Upper lobe of left lung (tissue), 6 donors: ENCODE measurements around the gene HASPIN. TPM values are rescaled to one million over a fixed set of nuclear protein-coding genes. Genes with fewer than 3 reads are reported as not detected.
A peak's percentile ranks its signal among the peaks of the same experiment; 100 is the strongest.

Experiments used
- ATAC-seq, 2 donors: fragments of 200-7000 bp; cut with Tn5 transposase; one replicate each; pipeline ENCODE4 v1.9.1; 2022; ENCODE audit warnings: mild to moderate bottlenecking in 2 of 2, moderate library complexity in 2 of 2; ENCODE audit not compliant: low FRiP score in 2 of 2
- DNase-seq, 2 donors: peaks; one replicate each; pipeline ENCODE4 v3.0.0-alpha.2; 2019 to 2020
- H3K27ac ChIP-seq, 4 donors: fragments of 200-600 bp; sonication (generic); one replicate each; pipeline ENCODE4 v1.5.1; 2016 to 2019
- H3K27me3 ChIP-seq, 4 donors: fragments of 200-600 bp; sonication (generic); one replicate each; pipeline ENCODE4 v1.5.1; 2017 to 2019
- H3K36me3 ChIP-seq, 4 donors: fragments of 200-600 bp; sonication (generic); one replicate each; pipeline ENCODE4 v1.5.1; 2016 to 2019
- H3K4me1 ChIP-seq, 4 donors: fragments of 200-600 bp; sonication (generic); one replicate each; pipeline ENCODE4 v1.5.1; 2018 to 2019
- H3K4me3 ChIP-seq, 4 donors: fragments of 200-600 bp; sonication (generic); one replicate each; pipeline ENCODE4 v1.5.1; 2017 to 2019; ENCODE audit warnings: mild to moderate bottlenecking in 2 of 4, moderate library complexity in 1 of 4
- H3K9me3 ChIP-seq, 4 donors: fragments of 200-600 bp; sonication (generic); one replicate each; pipeline ENCODE4 v1.5.1; 2018 to 2019
- CTCF ChIP-seq, 6 experiments: fragments of 450-650 bp in 4 of 6; fragments of 200-600 bp in 2 of 6; sonication (generic) in 2 of 6; IDR thresholded peaks; one replicate each; pipeline ENCODE4 v1.5.1; 2016 to 2019; ENCODE audit warnings: antibody characterized with exemption in 6 of 6
- EP300 ChIP-seq, 4 donors: sonication (generic); formaldehyde crosslinking; IDR thresholded peaks; one replicate each; pipeline ENCODE4 v1.5.1; 2017; ENCODE audit warnings: antibody characterized with exemption in 4 of 4, control low read depth in 2 of 4
- POLR2A ChIP-seq, 4 donors: fragments of 450-650 bp; IDR thresholded peaks; one replicate each; pipeline ENCODE4 v1.5.1; 2016 to 2017; ENCODE audit warnings: antibody characterized with exemption in 4 of 4, mild to moderate bottlenecking in 2 of 4
- POLR2AphosphoS5 ChIP-seq, 2 donors: sonication (generic); formaldehyde crosslinking; IDR thresholded peaks; one replicate each; pipeline ENCODE4 v1.5.1; 2017; ENCODE audit warnings: antibody characterized with exemption in 2 of 2
- WGBS, 2 donors: methylation state at CpG; one replicate each; pipeline ENCODE4 v1.1.5; 2017 to 2018; 5-methylcytosine and 5-hydroxymethylcytosine counted together
- total RNA-seq, 6 donors: library from RNA; depleted of rRNA in 4 of 6; stranded (reverse); fragments of >200 nt in 4 of 6; gene quantifications; one replicate each; pipeline versions ENCODE4 v1.1.0 to v1.2.1, GENCODE V29; 2016 to 2021
- donor health status: DM: no; HTN: no; CAD: no; lungs with moderate emphysema.
- donor health status: DM: no; HTN: yes; CAD: no; lungs with severe emphysema.

HASPIN gene
- total RNA-seq, 6 donors from 2014 or later = 0.49 to 1.7 (median 0.81) TPM; not detected in 2

GRCh38 chr17:3690094-3690715 lies 33.5 kb upstream of the HASPIN start:
- peaks cover 0 to 12% (median 2%) of the 10 kb centered on the region in 4 donors for H3K27me3 ChIP-seq

GRCh38 chr17:3691617-3692067 lies 32.1 kb upstream of the HASPIN start:
- H3K27ac ChIP-seq = no peak overlapping the region
- no peak overlapping the region for H3K4me3 ChIP-seq
- peaks cover 15 to 19% (median 17%) of the 10 kb centered on the region in 4 donors for H3K4me1 ChIP-seq
- 76 to 80% methylated on average over 5 to 16 of the region's 16 CpGs for WGBS, 2 donors
- TF ChIP-seq CTCF (IDR thresholded peaks at IDR 0.05) (no peak), POLR2A (IDR thresholded peaks at IDR 0.05) (no peak), POLR2AphosphoS5 (IDR thresholded peaks at IDR 0.05) (no peak), EP300 (IDR thresholded peaks at IDR 0.05) (no peak)
- H3K36me3 ChIP-seq = no peaks in the 10 kb centered on the region
- ATAC-seq = no peak
- H3K9me3 ChIP-seq = no peaks in the 10 kb centered on the region
- peaks cover 0 to 24% (median 7%) of the 10 kb centered on the region in 4 donors for H3K27me3 ChIP-seq
- peak in 1 of 2 donors; percentile 38 for DNase-seq

More at GRCh38 chr17:3690094-3690715, 33.5 kb upstream of the HASPIN start:
- H3K27ac ChIP-seq = no peak overlapping the region
- H3K9me3 ChIP-seq = no peaks in the 10 kb centered on the region
- TF ChIP-seq POLR2AphosphoS5 (IDR thresholded peaks at IDR 0.05) = no peak
- peaks cover 3 to 4% (median 3%) of the 10 kb centered on the region in 4 donors for H3K4me1 ChIP-seq
- ATAC-seq (peak in 1 of 2 donors; percentile 24), DNase-seq (no peak)
- H3K4me3 ChIP-seq = no peak overlapping the region
- 81 to 92% methylated on average over 7 to 22 of the region's 22 CpGs for WGBS, 2 donors
- no peaks in the 10 kb centered on the region for H3K36me3 ChIP-seq

DNA sequence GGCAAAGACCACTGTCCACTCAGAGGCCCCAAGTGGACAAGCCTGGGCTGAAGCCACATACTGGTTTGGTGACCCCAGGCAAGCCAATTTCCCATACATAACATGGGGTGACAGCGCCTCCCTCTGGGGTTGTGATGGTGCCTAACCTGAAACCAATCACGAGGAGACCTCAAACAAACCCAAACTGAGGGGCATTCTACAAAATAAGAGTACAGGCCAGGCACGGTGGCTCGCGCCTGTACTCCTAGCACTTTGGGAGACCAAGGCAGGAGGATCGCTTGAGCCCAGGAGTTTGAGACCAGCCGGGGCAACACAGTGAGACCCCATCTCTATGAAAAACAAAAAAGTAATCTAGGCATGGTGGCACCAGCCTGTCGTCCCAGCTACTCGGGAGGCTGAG lies 31.4 kb upstream of the HASPIN start:
- ATAC-seq = no peak
- 81 to 93% methylated on average over 9 of the region's 9 CpGs for WGBS, 2 donors

DNA sequence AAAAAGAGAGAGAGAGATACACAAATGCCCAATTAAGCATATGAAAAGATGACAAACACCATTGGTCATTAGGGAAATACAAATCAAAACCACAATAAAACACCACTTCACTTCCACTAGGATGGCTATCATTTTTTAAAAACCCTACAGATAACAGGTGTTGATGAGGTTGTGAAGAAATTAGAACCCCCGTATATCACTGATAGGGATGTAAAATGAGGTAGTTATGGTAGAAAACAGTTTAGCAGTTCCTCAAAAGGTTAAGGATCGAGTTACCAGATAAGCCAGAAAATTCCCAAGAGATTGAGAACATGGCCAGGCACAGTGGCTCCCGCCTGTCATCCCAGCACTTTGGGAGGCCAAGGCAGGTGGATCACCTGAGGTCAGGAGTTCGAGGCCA lies 30.6 kb upstream of the HASPIN start:
- DNase-seq (no peak), ATAC-seq (no peak)
- Histone ChIP-seq H3K27ac (no peak overlapping the region), H3K36me3 (no peaks in the 10 kb centered on the region), H3K9me3 (peaks cover 0 to 8% (median 2%) of the 10 kb centered on the region in 4 donors), H3K27me3 (peaks cover 0 to 22% (median 7%) of the 10 kb centered on the region in 4 donors), H3K4me1 (peaks cover 15 to 22% (median 18%) of the 10 kb centered on the region in 4 donors), H3K4me3 (no peak overlapping the region)
- TF ChIP-seq POLR2A (IDR thresholded peaks at IDR 0.05) = no peak
- TF ChIP-seq EP300 (IDR thresholded peaks at IDR 0.05) = no peak
- no peak for TF ChIP-seq CTCF (IDR thresholded peaks at IDR 0.05)
- TF ChIP-seq POLR2AphosphoS5 (IDR thresholded peaks at IDR 0.05) = no peak
- WGBS, 2 donors = 47 to 60% methylated on average over 4 of the region's 4 CpGs

More for the DNA sequence above, 31.4 kb upstream of the HASPIN start:
- Histone ChIP-seq H3K9me3 (no peaks in the 10 kb centered on the region), H3K27ac (no peak overlapping the region), H3K36me3 (no peaks in the 10 kb centered on the region), H3K4me3 (no peak overlapping the region), H3K4me1 (peaks cover 15 to 22% (median 18%) of the 10 kb centered on the region in 4 donors), H3K27me3 (peaks cover 0 to 24% (median 7%) of the 10 kb centered on the region in 4 donors)
- no peak for DNase-seq
- TF ChIP-seq EP300 (IDR thresholded peaks at IDR 0.05) (no peak), POLR2A (IDR thresholded peaks at IDR 0.05) (no peak), CTCF (IDR thresholded peaks at IDR 0.05) (no peak), POLR2AphosphoS5 (IDR thresholded peaks at IDR 0.05) (no peak)

GRCh38 chr17:3693829-3694231 lies 29.9 kb upstream of the HASPIN start:
- DNase-seq (no peak), ATAC-seq (no peak)
- TF ChIP-seq CTCF (IDR thresholded peaks at IDR 0.05) (no peak), POLR2AphosphoS5 (IDR thresholded peaks at IDR 0.05) (no peak), EP300 (IDR thresholded peaks at IDR 0.05) (no peak), POLR2A (IDR thresholded peaks at IDR 0.05) (no peak)
- Histone ChIP-seq H3K4me1 (peaks cover 15 to 22% (median 18%) of the 10 kb centered on the region in 4 donors), H3K27ac (no peak overlapping the region), H3K27me3 (peaks cover 0 to 20% (median 7%) of the 10 kb centered on the region in 4 donors), H3K4me3 (no peak overlapping the region), H3K36me3 (no peaks in the 10 kb centered on the region), H3K9me3 (peaks cover 0 to 10% (median 5%) of the 10 kb centered on the region in 4 donors)
- WGBS, 2 donors = 72 to 75% methylated on average over 9 of the region's 9 CpGs
